B cell (primary cell): ENCODE data around the gene PNRC2. TPM values are rescaled to one million over a fixed set of nuclear protein-coding genes. Genes with fewer than 3 reads are reported as not detected.

Source experiments
- ATAC-seq: fragments of 200-7000 bp; cut with Tn5 transposase; one replicate; pipeline ENCODE4 v1.10.0; 2021; ENCODE audit warnings: low read depth, mild to moderate bottlenecking, moderate number of reproducible peaks, moderate library complexity
- CTCF ChIA-PET: fragments of 350-600 bp; sonication (Branson Sonifier 250); formaldehyde crosslinking; loops from one replicate; lab custom pipeline; 2021; ENCODE audit warnings: antibody characterized with exemption, inconsistent platforms; lab: Charles Lee
- POLR2A ChIA-PET: fragments of 350-600 bp; sonication (Branson Sonifier 250); formaldehyde crosslinking; loops from one replicate; lab custom pipeline; 2021; ENCODE audit warnings: antibody characterized with exemption; lab: Charles Lee
- DNase-seq: peaks from one replicate; pipeline ENCODE4 v3.0.0; 2013
- H2AFZ ChIP-seq: 2 replicates; pipeline ENCODE4 v1.6.1; 2012; ENCODE audit warnings: mild to moderate bottlenecking, low read depth, low read length; ENCODE audit not compliant: insufficient read depth, poor library complexity, severe bottlenecking
- H3K27ac ChIP-seq, 2 donors: 1 replicate in 1 of 2; 2 replicates in 1 of 2; pipeline ENCODE4 v1.5.1; 2012 to 2013; ENCODE audit warnings: low read length in 2 of 2, mild to moderate bottlenecking in 2 of 2, moderate library complexity in 1 of 2
- H3K27me3 ChIP-seq, 4 experiments: fragments of 200-600 bp in 1 of 4; sonication (generic) in 1 of 4; replicated peaks in 1 of 4; 1 replicate in 2 of 4; 2 replicates in 2 of 4; pipeline versions ENCODE4 v1.6.1 to v1.7.0; 2013 to 2016; ENCODE audit warnings: low read length in 3 of 4, mild to moderate bottlenecking in 2 of 4, mixed read lengths in 1 of 4, moderate library complexity in 1 of 4; ENCODE audit not compliant: insufficient read depth in 4 of 4, control insufficient read depth in 3 of 4; ENCODE audit errors: control extremely low read depth in 1 of 4
- H3K36me3 ChIP-seq, 2 experiments: replicated peaks in 1 of 2; 1 replicate in 1 of 2; 2 replicates in 1 of 2; pipeline versions ENCODE4 v1.6.1 to v1.7.1; 2013; ENCODE audit warnings: low read length in 1 of 2; ENCODE audit not compliant: insufficient read depth in 2 of 2, control insufficient read depth in 1 of 2; ENCODE audit errors: control extremely low read depth in 1 of 2, extremely low read depth in 1 of 2
- H3K4me1 ChIP-seq, 2 donors: fragments of 200-600 bp in 1 of 2; sonication (generic) in 1 of 2; 1 replicate in 1 of 2; 2 replicates in 1 of 2; pipeline versions ENCODE4 v1.5.1 to v1.6.1; 2013 to 2017; ENCODE audit warnings: low read length in 2 of 2; ENCODE audit not compliant: control insufficient read depth in 2 of 2, insufficient read depth in 2 of 2
- H3K4me2 ChIP-seq: replicated peaks from 2 replicates; pipeline ENCODE3; 2012; ENCODE audit warnings: mild to moderate bottlenecking, low read depth, low read length; ENCODE audit not compliant: poor library complexity, severe bottlenecking
- H3K4me3 ChIP-seq, 5 experiments: fragments of 200-600 bp in 1 of 5; sonication (generic) in 1 of 5; 1 replicate in 3 of 5; 2 replicates in 2 of 5; pipeline versions ENCODE4 v1.5.1 to v1.7.0; 2011 to 2016; ENCODE audit warnings: low read length in 4 of 5, mild to moderate bottlenecking in 4 of 5, low read depth in 2 of 5, control low read depth in 1 of 5, moderate library complexity in 1 of 5; ENCODE audit not compliant: insufficient read depth in 1 of 5; ENCODE audit errors: control extremely low read depth in 1 of 5, extremely low read depth in 1 of 5
- H3K79me2 ChIP-seq: fragments of 200-600 bp; sonication (generic); one replicate; pipeline ENCODE4 v1.6.0; 2016; ENCODE audit warnings: low read length; ENCODE audit not compliant: control insufficient read depth, insufficient read depth
- H3K9ac ChIP-seq: fragments of 200-600 bp; sonication (generic); 2 replicates; pipeline ENCODE4 v1.6.1; 2017; ENCODE audit warnings: mild to moderate bottlenecking, low read length, moderate library complexity
- H3K9me3 ChIP-seq, 3 donors: one replicate each; pipeline versions ENCODE4 v1.6.1 to v1.7.1; 2013; ENCODE audit warnings: low read length in 2 of 3; ENCODE audit not compliant: control insufficient read depth in 2 of 3, insufficient read depth in 1 of 3; ENCODE audit errors: control extremely low read depth in 1 of 3
- H4K20me1 ChIP-seq: 2 replicates; pipeline ENCODE4 v1.6.0; 2012; ENCODE audit warnings: mild to moderate bottlenecking, low read length; ENCODE audit not compliant: insufficient read depth, control insufficient read depth, poor library complexity, severe bottlenecking
- H3K27ac Mint-ChIP-seq: one replicate; pipeline ENCODE4 v1.8.0; 2021; ENCODE audit warnings: mixed read lengths
- H3K27me3 Mint-ChIP-seq: one replicate; pipeline ENCODE4 v1.8.0; 2021; ENCODE audit warnings: mixed read lengths
- H3K4me1 Mint-ChIP-seq: one replicate; pipeline ENCODE4 v1.8.0; 2021; ENCODE audit warnings: mixed read lengths
- H3K4me3 Mint-ChIP-seq: one replicate; pipeline ENCODE4 v1.8.0; 2021; ENCODE audit warnings: mixed read lengths
- H3K9me3 Mint-ChIP-seq: one replicate; pipeline ENCODE4 v1.8.0; 2022; ENCODE audit warnings: mixed read lengths; ENCODE audit not compliant: insufficient read depth
- CTCF ChIP-seq: fragments of 200-600 bp; IDR thresholded peaks from one replicate; pipeline ENCODE4 v1.8.0; 2022; ENCODE audit warnings: antibody characterized with exemption, mild to moderate bottlenecking
- EZH2 ChIP-seq: IDR thresholded peaks from 2 replicates; pipeline ENCODE4 v1.6.1; 2012; ENCODE audit warnings: borderline replicate concordance, low read depth, mild to moderate bottlenecking, moderate library complexity, low read length; ENCODE audit not compliant: insufficient read depth, poor library complexity, severe bottlenecking
- WGBS: methylation state at CpG from one replicate; pipeline ENCODE4 v1.1.5; 2013; ENCODE audit warnings: missing lambda C conversion rate; ENCODE audit not compliant: insufficient coverage; 5-methylcytosine and 5-hydroxymethylcytosine counted together
- intact Hi-C: fragments of 100-400 bp; cut with micrococcal nuclease; formaldehyde crosslinking; loops from one replicate; pipeline ENCODE4 v1.10.0; 2022
- polyA plus RNA-seq: library from polyadenylated mRNA; depleted of rRNA; stranded (reverse); fragments of >200 nt; gene quantifications from 2 replicates; pipeline ENCODE4 v1.2.3, GENCODE V29; 2012
- total RNA-seq, 2 donors: library from RNA; stranded (reverse); fragments of 120-200 nt in 1 of 2; gene quantifications; 1 replicate in 1 of 2; 2 replicates in 1 of 2; pipeline versions ENCODE4 v1.2.3 to v1.2.4, GENCODE V29; 2013 to 2022

The PNRC2 gene
- total and polyA plus RNA-seq, 2 donors (not counting 1 experiment from before 2014, with no cell fraction given), result 89.8 to 174 TPM

- DNase-seq, result no peak
- 86% methylated on average over 4 of the region's 8 CpGs for WGBS
- TF ChIP-seq EZH2, result no peak
- no peak for TF ChIP-seq CTCF
- H3K4me3 Mint-ChIP-seq, result no peak overlapping the region
- ChIA-PET CTCF (no interaction called here), POLR2A (no interaction called here)
- Histone ChIP-seq H3K9me3 (no peaks in the 10 kb centered on the region), H3K27me3 (no peaks in the 10 kb centered on the region), H2AFZ (no peak overlapping the region), H3K4me1 (peaks cover 12 to 22% of the 10 kb centered on the region in 2 donors), H3K79me2 (peaks cover 1% of the 10 kb centered on the region), H3K36me3 (no peaks in the 10 kb centered on the region), H3K9ac (no peak overlapping the region), H3K4me2 (no peak overlapping the region), H3K27ac (no peak overlapping the region), H4K20me1 (no peaks in the 10 kb centered on the region), H3K4me3 (no peak overlapping the region)
- H3K27ac Mint-ChIP-seq, result no peak overlapping the region
- H3K4me1 Mint-ChIP-seq, result peaks cover 14% of the 10 kb centered on the region
- intact Hi-C loops, result no loop called here
- no peak for ATAC-seq
- H3K9me3 Mint-ChIP-seq, result no peaks in the 10 kb centered on the region
- H3K27me3 Mint-ChIP-seq, result no peaks in the 10 kb centered on the region
These were observed 35.8 kb upstream of the PNRC2 start for GRCh38 chr1:23923592-23924499.

- ATAC-seq (no peak), DNase-seq (no peak)
- H3K79me2 ChIP-seq, result no peaks in the 10 kb centered on the region
- H3K4me3 ChIP-seq, result no peak overlapping the region
- H3K4me3 Mint-ChIP-seq, result no peak overlapping the region
- no peaks in the 10 kb centered on the region for H3K9me3 ChIP-seq
- no peak overlapping the region for H3K27ac Mint-ChIP-seq
- ChIA-PET POLR2A (no interaction called here), CTCF (interaction anchor here (1.7 kb wide), 1 partner anchor 115 kb away, joined by 5 read pairs; no protein-coding TSS in a partner anchor)
- WGBS, result 95% methylated on average over 8 of the region's 11 CpGs
- no peaks in the 10 kb centered on the region for H3K27me3 Mint-ChIP-seq
- no peaks in the 10 kb centered on the region for H3K27me3 ChIP-seq
- intact Hi-C loops, result no loop called here
- no peaks in the 10 kb centered on the region for H3K36me3 ChIP-seq
- H3K27ac ChIP-seq, result no peak overlapping the region
- peaks cover 12 to 15% of the 10 kb centered on the region in 2 donors for H3K4me1 ChIP-seq
- H4K20me1 ChIP-seq, result no peaks in the 10 kb centered on the region
- no peak overlapping the region for H3K4me2 ChIP-seq
- peaks cover 18% of the 10 kb centered on the region for H3K4me1 Mint-ChIP-seq
- H3K9ac ChIP-seq, result no peak overlapping the region
- TF ChIP-seq CTCF (no peak), EZH2 (no peak)
- no peaks in the 10 kb centered on the region for H3K9me3 Mint-ChIP-seq
- no peak overlapping the region for H2AFZ ChIP-seq
These were observed 35.0 kb upstream of the PNRC2 start for GRCh38 chr1:23924601-23925000.
